ENCODE data around the gene CDK14.

- TF ChIP-seq EZH2 (IDR thresholded peaks at IDR 0.05; ENCODE audit: low read depth) (no peak), CTCF (conservative IDR thresholded peaks at IDR 0.05) (no peak)
Observed at GRCh38 chr7:90797596-90797995, 201.5 kb downstream of the CDK14 start.
